HG02884 (cell line): Measurements from ENCODE around the gene GOLGA8T.
"Not testable (repeated sequence)": the region's sequence is repeated elsewhere in the genome, so short reads cannot be mapped to it uniquely, and the experiment has no call there.

Experiments
- ATAC-seq: cut with Tn5 transposase; IDR thresholded peaks from one replicate; pipeline ENCODE4 v1.9.1; 2021; ENCODE audit warnings: mild to moderate bottlenecking, moderate library complexity; ENCODE audit not compliant: unreplicated experiment

GOLGA8T gene

DNA sequence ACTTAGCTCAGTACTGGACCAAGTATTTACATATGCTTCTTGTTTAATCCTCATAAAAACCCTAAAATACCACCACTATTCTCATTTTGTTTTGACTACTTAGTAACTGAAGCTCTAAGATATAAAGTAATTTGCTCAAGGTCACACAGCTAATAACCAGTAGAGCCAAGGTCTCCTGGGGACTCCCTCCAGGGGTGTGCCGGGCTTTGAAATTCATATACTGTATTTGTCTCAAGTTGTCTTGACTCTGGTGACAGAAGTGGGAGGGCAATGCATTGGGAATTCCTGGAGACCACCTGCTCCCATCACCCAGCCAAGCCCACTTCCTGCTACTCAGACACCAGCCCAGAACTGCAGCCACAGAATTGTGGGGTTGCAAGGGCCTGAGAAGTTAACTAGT lies 54.9 kb downstream of the GOLGA8T start:
- not testable (repeated sequence) for ATAC-seq

DNA sequence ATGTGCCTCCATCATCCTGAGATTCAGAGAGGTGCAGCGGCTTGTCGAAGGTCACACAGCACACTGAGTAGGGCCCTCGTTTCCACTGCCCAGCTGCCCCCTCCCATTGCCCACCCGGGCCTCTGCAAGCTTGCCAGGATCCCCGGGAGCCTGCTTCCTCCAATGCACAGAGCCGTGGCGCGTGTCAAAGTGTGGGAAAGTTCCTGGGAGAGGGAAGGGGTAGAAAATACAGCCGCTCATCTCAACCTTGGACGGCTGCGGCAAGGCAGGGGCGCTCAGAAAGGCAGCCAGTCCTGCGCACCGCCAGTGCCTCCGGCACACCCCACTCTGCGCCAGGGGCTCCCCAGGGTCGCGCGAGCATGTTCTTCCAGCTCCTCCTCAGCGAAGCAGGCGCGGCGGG lies 56.3 kb downstream of the GOLGA8T start:
- not testable (repeated sequence) for ATAC-seq

DNA sequence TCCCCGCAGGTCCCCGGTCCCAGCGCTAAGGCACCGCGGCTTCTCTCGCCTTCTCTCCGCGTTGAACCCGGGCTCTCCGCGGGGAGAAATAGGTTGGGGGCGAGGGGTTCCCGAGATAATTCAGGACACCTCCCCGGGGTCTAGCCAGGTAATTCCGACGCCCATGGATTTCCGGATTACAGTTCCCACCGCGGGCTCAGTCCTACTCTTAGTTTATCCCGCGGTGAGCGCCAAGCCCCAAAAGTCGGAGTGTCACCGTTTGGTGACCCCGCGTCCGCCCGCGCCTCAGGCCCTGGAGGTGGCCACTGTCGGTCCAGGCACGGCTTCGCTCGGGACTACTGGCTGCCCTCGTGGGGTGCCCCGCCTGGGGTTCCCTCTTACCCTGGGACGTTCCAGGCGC lies 56.8 kb downstream of the GOLGA8T start:
- not testable (repeated sequence) for ATAC-seq

DNA sequence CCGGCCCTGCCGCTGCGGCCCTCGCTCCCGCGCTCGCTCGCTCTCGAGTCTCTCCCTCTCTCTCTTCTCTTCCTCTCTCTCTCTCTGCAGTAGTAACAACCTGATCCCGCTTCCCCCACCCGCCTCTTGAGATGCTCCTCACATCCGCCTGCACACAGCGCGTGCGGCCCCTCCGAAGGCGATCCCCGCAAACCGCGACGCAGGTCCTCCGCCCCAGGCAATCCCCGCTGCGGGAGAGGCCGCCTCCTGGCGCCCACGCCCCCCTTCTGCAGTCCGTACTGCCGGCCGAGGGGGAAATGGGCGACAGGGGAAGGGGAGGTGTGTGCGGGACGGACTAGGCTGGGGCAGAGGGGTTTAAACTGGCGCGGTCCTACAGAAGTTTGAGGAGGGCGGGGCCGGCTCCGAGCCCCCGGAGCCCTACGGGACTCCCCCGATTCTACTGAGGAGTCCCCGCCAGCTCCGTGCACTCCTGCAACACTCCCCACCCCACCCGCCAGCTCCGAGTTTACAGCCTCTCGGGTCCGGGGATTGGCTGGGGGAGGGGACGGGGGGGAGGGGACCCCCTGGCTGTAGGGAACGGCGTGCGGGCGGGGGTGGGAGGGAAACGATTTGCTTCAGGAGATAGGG lies 57.4 kb downstream of the GOLGA8T start:
- not testable (repeated sequence) for ATAC-seq

DNA sequence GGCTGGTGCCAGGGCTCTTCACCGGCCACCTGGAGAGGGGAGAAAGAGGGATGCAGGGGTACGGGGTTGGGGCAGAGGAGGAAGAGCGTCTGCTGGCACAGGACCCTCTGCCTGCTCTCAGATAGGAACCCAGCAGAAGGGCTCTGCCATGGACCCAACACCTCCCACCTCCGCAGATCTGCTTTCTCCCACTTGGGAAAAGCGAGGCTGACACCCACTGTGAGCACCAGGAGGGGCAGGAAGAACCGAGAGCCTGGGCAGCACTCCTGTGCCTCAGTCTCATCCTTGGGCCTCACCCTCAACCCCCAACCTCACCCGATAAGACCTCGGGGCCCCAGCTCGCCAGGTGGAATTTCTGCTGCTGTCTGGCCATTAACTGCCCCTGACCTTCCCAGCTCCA lies 58.0 kb downstream of the GOLGA8T start:
- not testable (repeated sequence) for ATAC-seq
